SK-N-SH treated with all-trans-retinoic acid at 6 μM for 48 hours (cell line): ENCODE measurements around the gene TMEM14C.

ENCODE experiments used
- ATAC-seq: fragments of 200-7000 bp; cut with Tn5 transposase; 3 replicates; pipeline ENCODE4 v1.9.1; 2020; ENCODE audit warnings: mild to moderate bottlenecking, moderate library complexity
- ARNTL ChIP-seq: fragments of 450-650 bp; formaldehyde crosslinking; IDR thresholded peaks from 2 replicates; pipeline ENCODE4 v1.5.0; 2020; ENCODE audit warnings: low read depth, mild to moderate bottlenecking, moderate library complexity, borderline replicate concordance
- BACH2 ChIP-seq: fragments of 250-450 bp; sonication (Bioruptor Pico); IDR thresholded peaks from 2 replicates; pipeline ENCODE4 v1.9.0; 2021; ENCODE audit warnings: mild to moderate bottlenecking, borderline replicate concordance
- CSDC2 ChIP-seq: fragments of 250-450 bp; sonication (Bioruptor Pico); IDR thresholded peaks from 2 replicates; pipeline ENCODE4 v1.5.0; 2020; ENCODE audit warnings: mild to moderate bottlenecking, moderate library complexity
- ESRRG ChIP-seq: fragments of 250-450 bp; sonication (Bioruptor Pico); IDR thresholded peaks from 2 replicates; pipeline ENCODE4 v1.6.1; 2021; ENCODE audit warnings: mild to moderate bottlenecking
- GLIS3 ChIP-seq: fragments of 250-450 bp; sonication (Bioruptor Pico); IDR thresholded peaks from 2 replicates; pipeline ENCODE4 v1.5.0; 2020; ENCODE audit warnings: mild to moderate bottlenecking, moderate library complexity
- ISL1 ChIP-seq: fragments of 250-450 bp; sonication (Bioruptor Pico); IDR thresholded peaks from 2 replicates; pipeline ENCODE4 v2.1.2; 2022; ENCODE audit warnings: mild to moderate bottlenecking, moderate library complexity
- OSR1 ChIP-seq: fragments of 250-450 bp; sonication (Bioruptor Pico); IDR thresholded peaks from 2 replicates; pipeline ENCODE4 v1.8.0; 2022; ENCODE audit warnings: moderate library complexity, mild to moderate bottlenecking, inconsistent platforms
- PPARA ChIP-seq: fragments of 250-450 bp; sonication (Bioruptor Pico); IDR thresholded peaks from 2 replicates; pipeline ENCODE4 v1.5.0; 2020; ENCODE audit warnings: mild to moderate bottlenecking, borderline replicate concordance
- RARB ChIP-seq: fragments of 250-450 bp; sonication (Bioruptor Pico); IDR thresholded peaks from 2 replicates; pipeline ENCODE4 v1.8.0; 2021; ENCODE audit warnings: mild to moderate bottlenecking, moderate library complexity
- SNAI2 ChIP-seq: fragments of 250-450 bp; sonication (Bioruptor Pico); IDR thresholded peaks from 2 replicates; pipeline ENCODE4 v1.5.0; 2020; ENCODE audit warnings: mild to moderate bottlenecking, moderate library complexity
- TCF4 ChIP-seq: fragments of 250-450 bp; sonication (Bioruptor Pico); IDR thresholded peaks from 2 replicates; pipeline ENCODE4 v1.8.0; 2021; ENCODE audit warnings: mild to moderate bottlenecking, moderate library complexity, borderline replicate concordance
- TOX ChIP-seq: fragments of 250-450 bp; sonication (Bioruptor Pico); IDR thresholded peaks from 2 replicates; pipeline ENCODE4 v1.8.0; 2021; ENCODE audit warnings: mild to moderate bottlenecking, moderate library complexity, borderline replicate concordance
- ZC3H10 ChIP-seq: fragments of 250-450 bp; sonication (Bioruptor Pico); IDR thresholded peaks from 2 replicates; pipeline ENCODE4 v1.5.1; 2021; ENCODE audit warnings: mild to moderate bottlenecking, moderate library complexity
- ZFP3 ChIP-seq: fragments of 250-450 bp; sonication (Bioruptor Pico); IDR thresholded peaks from 2 replicates; pipeline ENCODE4 v1.5.0; 2020; ENCODE audit warnings: mild to moderate bottlenecking, moderate library complexity
- ZFP30 ChIP-seq: fragments of 450-650 bp; formaldehyde crosslinking; IDR thresholded peaks from 2 replicates; pipeline ENCODE4 v1.5.0; 2022; ENCODE audit warnings: mild to moderate bottlenecking, moderate library complexity
- ZNF565 ChIP-seq: fragments of 450-650 bp; formaldehyde crosslinking; conservative IDR thresholded peaks from 2 replicates; pipeline ENCODE4 v1.5.0; 2020; ENCODE audit warnings: low read depth, mild to moderate bottlenecking, moderate library complexity
- ZNF70 ChIP-seq: fragments of 450-650 bp; formaldehyde crosslinking; IDR thresholded peaks from 2 replicates; pipeline ENCODE4 v1.5.0; 2020; ENCODE audit warnings: mild to moderate bottlenecking, moderate library complexity
- ZNF8 ChIP-seq: fragments of 450-650 bp; formaldehyde crosslinking; IDR thresholded peaks from 2 replicates; pipeline ENCODE4 v1.5.0; 2020; ENCODE audit warnings: mild to moderate bottlenecking, moderate library complexity
- TF ChIP-seq, protein P1 (sequence below): fragments of 250-450 bp; sonication (Bioruptor Pico); IDR thresholded peaks from 2 replicates; pipeline ENCODE4 v1.8.0; 2021; ENCODE audit warnings: low read depth, mild to moderate bottlenecking, moderate library complexity, borderline replicate concordance
- TF ChIP-seq, protein P2 (sequence below): fragments of 250-450 bp; sonication (Bioruptor Pico); IDR thresholded peaks from 2 replicates; pipeline ENCODE4 v1.8.0; 2020; ENCODE audit warnings: mild to moderate bottlenecking, moderate library complexity, borderline replicate concordance
- TF ChIP-seq, protein P3 (sequence below): fragments of 250-450 bp; sonication (Bioruptor Pico); IDR thresholded peaks from 2 replicates; pipeline ENCODE4 v1.5.1; 2021; ENCODE audit warnings: mild to moderate bottlenecking, moderate library complexity
- TF ChIP-seq, protein P4 (sequence below): fragments of 250-450 bp; sonication (Bioruptor Pico); IDR thresholded peaks from 2 replicates; pipeline ENCODE4 v1.5.0; 2020; ENCODE audit warnings: mild to moderate bottlenecking, moderate library complexity

The TMEM14C gene

DNA sequence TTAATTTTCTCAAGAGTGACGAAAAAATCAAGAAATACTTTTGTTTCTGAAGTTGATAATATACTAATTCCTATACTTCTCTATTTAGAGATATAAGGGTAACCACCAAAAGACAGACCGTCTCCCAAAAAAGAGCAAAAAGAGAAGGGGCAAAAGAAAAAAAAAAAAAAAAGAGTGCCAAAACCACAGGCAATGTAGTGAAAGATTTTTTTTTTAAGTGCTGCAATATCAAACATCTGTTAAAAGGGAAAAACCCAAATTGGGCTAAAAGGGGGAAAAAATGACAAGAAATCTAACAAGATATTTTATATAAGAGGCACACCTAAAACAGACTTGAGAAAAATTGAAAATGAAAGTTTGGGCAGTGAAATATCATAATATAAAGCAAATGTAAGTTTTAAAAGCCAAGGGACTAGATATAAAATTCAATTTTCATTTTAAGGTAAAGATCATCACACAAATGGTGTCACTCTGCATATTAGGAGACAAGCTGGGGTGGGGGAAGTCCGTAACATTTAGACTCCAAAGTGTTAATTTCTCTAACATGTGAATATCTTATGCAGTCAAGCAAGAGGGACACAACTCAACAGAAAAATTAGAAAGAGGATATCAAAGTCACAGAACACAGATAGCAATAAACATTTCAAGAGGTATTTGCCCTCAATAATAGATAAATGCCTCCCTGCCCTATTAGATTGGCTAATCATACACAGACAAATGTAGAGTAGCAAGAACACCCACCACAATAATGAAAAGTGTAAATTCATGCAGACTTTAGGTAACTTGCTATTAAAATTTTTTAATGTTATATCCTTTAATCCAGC is 37.6 kb upstream of the TMEM14C start:
- no peak for TF ChIP-seq ZNF70 (CRISPR knock-in tag)
- TF ChIP-seq PPARA (CRISPR knock-in tag): no peak
- no peak for TF ChIP-seq ISL1 (CRISPR knock-in tag)
- TF ChIP-seq ZNF8: no peak
- TF ChIP-seq ESRRG: no peak
- ATAC-seq: no peak

DNA sequence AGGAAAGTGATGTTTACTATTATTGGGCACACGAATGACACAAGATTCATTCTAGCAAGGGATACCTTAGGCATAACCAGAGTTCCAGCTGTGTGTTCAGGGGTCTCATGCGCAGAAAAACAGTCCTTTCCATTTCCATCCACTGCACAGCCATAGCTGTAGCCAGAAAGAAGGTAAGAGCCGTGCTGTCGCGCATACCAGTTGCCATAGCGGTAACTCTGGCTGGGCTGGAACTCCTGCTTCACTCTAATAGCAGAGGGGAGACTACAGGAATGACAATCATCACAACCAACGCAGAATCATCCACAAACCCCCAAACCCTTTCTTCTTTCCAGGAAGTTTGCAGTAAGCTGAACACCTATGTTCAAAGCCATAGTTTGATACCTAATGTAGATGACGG is 36.0 kb upstream of the TMEM14C start:
- TF ChIP-seq ZNF70 (CRISPR knock-in tag) (no peak), PPARA (CRISPR knock-in tag) (no peak), CSDC2 (CRISPR knock-in tag) (no peak), GLIS3 (CRISPR knock-in tag) (no peak), ESRRG (no peak), SNAI2 (CRISPR knock-in tag) (no peak), ISL1 (CRISPR knock-in tag) (no peak), TOX (CRISPR knock-in tag) (no peak), ZNF8 (no peak), RARB (CRISPR knock-in tag) (no peak), BACH2 (no peak), ZFP30 (CRISPR knock-in tag) (no peak)
- TF ChIP-seq, protein P1, sequence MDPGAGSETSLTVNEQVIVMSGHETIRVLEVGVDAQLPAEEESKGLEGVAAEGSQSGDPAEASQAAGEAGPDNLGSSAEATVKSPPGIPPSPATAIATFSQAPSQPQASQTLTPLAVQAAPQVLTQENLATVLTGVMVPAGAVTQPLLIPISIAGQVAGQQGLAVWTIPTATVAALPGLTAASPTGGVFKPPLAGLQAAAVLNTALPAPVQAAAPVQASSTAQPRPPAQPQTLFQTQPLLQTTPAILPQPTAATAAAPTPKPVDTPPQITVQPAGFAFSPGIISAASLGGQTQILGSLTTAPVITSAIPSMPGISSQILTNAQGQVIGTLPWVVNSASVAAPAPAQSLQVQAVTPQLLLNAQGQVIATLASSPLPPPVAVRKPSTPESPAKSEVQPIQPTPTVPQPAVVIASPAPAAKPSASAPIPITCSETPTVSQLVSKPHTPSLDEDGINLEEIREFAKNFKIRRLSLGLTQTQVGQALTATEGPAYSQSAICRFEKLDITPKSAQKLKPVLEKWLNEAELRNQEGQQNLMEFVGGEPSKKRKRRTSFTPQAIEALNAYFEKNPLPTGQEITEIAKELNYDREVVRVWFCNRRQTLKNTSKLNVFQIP: no peak
- TF ChIP-seq, protein P2, sequence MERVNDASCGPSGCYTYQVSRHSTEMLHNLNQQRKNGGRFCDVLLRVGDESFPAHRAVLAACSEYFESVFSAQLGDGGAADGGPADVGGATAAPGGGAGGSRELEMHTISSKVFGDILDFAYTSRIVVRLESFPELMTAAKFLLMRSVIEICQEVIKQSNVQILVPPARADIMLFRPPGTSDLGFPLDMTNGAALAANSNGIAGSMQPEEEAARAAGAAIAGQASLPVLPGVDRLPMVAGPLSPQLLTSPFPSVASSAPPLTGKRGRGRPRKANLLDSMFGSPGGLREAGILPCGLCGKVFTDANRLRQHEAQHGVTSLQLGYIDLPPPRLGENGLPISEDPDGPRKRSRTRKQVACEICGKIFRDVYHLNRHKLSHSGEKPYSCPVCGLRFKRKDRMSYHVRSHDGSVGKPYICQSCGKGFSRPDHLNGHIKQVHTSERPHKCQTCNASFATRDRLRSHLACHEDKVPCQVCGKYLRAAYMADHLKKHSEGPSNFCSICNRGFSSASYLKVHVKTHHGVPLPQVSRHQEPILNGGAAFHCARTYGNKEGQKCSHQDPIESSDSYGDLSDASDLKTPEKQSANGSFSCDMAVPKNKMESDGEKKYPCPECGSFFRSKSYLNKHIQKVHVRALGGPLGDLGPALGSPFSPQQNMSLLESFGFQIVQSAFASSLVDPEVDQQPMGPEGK (CRISPR knock-in tag): no peak
- TF ChIP-seq, protein P3, sequence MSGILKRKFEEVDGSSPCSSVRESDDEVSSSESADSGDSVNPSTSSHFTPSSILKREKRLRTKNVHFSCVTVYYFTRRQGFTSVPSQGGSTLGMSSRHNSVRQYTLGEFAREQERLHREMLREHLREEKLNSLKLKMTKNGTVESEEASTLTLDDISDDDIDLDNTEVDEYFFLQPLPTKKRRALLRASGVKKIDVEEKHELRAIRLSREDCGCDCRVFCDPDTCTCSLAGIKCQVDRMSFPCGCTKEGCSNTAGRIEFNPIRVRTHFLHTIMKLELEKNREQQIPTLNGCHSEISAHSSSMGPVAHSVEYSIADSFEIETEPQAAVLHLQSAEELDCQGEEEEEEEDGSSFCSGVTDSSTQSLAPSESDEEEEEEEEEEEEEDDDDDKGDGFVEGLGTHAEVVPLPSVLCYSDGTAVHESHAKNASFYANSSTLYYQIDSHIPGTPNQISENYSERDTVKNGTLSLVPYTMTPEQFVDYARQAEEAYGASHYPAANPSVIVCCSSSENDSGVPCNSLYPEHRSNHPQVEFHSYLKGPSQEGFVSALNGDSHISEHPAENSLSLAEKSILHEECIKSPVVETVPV (CRISPR knock-in tag): no peak
- no peak for ATAC-seq

DNA sequence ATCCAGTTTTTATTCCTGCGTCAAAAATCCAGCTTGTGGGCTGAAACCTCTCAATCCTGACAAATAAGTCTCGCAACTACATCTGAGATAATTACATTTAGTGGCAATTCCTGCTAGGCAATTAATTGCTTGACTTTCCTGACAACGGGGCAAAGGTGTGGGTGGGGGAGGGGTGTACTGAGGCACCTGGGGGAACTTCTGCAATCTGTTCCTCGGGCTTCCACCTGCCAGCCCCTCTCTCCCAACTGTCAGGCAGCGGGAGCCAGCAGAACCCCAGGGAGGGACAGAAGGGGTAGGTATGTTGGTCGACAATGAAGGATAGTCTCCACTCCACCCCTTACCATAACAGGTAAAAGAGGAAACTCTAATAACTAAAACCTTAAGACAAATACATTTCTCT is 35.3 kb upstream of the TMEM14C start:
- TF ChIP-seq ZFP30 (CRISPR knock-in tag) (no peak), CSDC2 (CRISPR knock-in tag) (no peak), ZC3H10 (no peak), GLIS3 (CRISPR knock-in tag) (no peak), PPARA (CRISPR knock-in tag) (no peak), ZNF565 (CRISPR knock-in tag) (no peak), ISL1 (CRISPR knock-in tag) (no peak), TOX (CRISPR knock-in tag) (no peak), ZFP3 (no peak), ESRRG (no peak), TCF4 (CRISPR knock-in tag) (no peak), BACH2 (no peak), OSR1 (CRISPR knock-in tag) (no peak), ARNTL (CRISPR knock-in tag) (no peak), ZNF70 (CRISPR knock-in tag) (no peak)
- TF ChIP-seq, protein P4, sequence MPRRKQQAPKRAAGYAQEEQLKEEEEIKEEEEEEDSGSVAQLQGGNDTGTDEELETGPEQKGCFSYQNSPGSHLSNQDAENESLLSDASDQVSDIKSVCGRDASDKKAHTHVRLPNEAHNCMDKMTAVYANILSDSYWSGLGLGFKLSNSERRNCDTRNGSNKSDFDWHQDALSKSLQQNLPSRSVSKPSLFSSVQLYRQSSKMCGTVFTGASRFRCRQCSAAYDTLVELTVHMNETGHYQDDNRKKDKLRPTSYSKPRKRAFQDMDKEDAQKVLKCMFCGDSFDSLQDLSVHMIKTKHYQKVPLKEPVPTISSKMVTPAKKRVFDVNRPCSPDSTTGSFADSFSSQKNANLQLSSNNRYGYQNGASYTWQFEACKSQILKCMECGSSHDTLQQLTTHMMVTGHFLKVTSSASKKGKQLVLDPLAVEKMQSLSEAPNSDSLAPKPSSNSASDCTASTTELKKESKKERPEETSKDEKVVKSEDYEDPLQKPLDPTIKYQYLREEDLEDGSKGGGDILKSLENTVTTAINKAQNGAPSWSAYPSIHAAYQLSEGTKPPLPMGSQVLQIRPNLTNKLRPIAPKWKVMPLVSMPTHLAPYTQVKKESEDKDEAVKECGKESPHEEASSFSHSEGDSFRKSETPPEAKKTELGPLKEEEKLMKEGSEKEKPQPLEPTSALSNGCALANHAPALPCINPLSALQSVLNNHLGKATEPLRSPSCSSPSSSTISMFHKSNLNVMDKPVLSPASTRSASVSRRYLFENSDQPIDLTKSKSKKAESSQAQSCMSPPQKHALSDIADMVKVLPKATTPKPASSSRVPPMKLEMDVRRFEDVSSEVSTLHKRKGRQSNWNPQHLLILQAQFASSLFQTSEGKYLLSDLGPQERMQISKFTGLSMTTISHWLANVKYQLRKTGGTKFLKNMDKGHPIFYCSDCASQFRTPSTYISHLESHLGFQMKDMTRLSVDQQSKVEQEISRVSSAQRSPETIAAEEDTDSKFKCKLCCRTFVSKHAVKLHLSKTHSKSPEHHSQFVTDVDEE (CRISPR knock-in tag): no peak
- TF ChIP-seq, protein P2 (CRISPR knock-in tag): no peak
- ATAC-seq: no peak
